Stimulated activated CD4-positive, alpha-beta T cell treated with anti-CD3 and anti-CD28 coated beads, Interleukin-4, amount 100 ng/mL, for 4 hours (primary cell): Measurements from ENCODE around the gene TSPO.
A peak's percentile ranks its signal among the peaks of the same experiment; 100 is the strongest.
"Not testable (repeated sequence)": the region's sequence is repeated elsewhere in the genome, so short reads cannot be mapped to it uniquely, and the experiment has no call there.

Source experiments
- DNase-seq, 2 experiments: peaks; one replicate each; pipeline ENCODE4 v3.0.0-alpha.2; 2020

Gene TSPO

DNA sequence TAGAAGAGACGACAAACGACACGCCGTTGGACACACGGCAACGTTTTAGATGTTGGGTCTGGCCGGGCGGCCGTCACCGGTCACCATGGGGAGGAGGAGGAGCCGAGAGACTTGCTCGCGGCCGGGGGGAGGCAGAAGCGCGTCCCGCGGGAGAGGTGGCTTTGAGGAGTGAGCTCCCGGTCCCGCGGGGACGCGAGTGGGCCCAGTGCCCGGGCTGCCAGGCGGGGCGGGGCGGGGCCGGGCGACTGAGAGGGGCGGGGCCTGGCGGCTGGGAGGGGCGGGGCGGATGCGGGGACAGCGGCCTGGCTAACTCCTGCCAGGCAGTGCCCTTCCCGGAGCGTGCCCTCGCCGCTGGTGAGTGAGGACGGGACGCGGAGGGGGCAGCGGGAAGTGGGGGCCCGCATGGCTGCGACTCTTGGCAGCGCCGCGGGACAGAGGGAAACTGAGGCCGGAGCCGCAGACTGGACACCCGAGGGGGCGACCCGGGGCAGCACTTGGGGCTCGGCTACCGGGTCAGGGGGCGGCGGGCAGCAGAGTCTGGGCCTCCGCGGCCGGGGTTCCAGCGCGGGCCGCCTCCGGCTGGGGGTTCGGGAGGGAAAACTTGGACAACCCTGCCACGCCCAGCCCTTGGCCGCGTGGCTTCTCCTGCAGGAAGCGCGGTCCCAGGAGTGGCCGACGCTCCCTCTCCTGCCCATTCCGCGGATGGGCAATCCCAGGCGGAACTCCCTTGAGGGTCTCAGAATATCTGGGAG lies at the start of gene TSPO:
Gene TSPO (plus strand): TSS at position 309 of the 752 bp plus-strand sequence. CDS start 7,680 bp downstream, outside the sequence.
- DNase-seq = peak; percentile 44 to 73

- DNase-seq = peak in 1 of 2 experiments; percentile 16
Observed at GRCh38 chr22:43104056-43104625, 47.2 kb upstream of the TSPO start.

DNA sequence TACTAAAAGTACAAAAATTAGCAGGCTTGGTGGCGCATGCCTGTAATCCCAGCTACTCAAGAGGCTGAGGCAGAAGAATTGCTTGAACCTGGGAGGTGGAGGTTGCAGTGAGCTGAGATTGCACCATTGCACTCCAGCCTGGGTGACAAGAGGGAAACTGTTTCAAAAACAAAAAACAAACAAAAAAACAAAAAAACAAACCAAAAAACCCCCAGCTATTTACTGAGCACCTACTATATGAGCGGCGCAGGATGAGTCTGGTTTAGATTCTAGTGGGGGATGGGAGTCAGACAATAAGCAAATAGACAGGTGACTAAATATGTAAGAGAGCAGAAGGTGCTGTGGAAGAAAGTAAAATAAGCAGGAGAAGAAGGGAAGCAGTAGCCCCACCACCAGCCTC lies 46.4 kb upstream of the TSPO start:
- not testable (repeated sequence) for DNase-seq

- no peak for DNase-seq
Observed at GRCh38 chr22:43106302-43106701, 45.1 kb upstream of the TSPO start.

DNA sequence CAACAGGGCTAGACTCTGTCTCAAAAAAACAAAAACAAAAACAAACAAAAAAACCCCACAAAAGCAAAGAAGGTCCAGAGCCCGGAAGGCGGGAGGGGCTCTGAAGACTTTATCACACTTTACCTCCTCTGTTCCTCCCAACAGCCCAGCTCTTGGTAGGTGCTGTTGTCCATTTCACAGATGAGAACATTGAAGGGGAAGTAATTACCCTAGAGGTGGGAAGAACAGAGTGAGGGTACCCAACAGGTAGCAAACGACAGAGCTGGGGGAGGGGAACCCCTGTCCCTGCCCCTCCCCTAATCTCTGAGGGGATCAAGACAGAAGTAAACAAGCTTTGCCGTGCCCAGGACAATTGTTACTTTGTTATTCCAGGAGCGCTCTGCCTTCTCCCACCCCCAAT lies 41.8 kb upstream of the TSPO start:
- DNase-seq = no peak

DNA sequence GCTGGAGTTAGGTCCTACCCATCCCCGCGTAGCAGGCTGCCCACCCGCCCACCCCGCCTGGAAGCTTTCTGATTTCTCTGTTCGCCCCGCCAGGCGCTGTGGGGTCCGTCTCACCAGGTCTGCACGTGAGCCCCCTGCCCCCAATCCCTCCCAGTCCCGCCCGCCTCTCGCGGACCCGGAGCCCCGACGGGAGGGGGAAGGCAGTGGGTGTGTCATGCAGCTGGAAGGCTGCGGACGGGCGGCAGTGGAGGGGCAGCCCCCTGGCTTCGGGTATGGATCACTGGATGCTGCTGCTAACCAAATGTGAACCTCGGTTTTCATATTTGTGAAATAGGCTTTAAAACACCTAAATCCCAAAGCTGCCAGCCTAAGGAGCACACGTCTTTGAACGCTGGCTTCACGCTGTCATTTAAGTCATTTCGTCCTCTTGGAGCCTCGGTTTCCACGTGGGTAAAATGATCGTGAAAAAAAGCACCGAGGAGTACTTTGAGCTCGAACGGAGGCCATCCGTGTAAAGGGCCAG lies 41.4 kb upstream of the TSPO start:
- DNase-seq = no peak

GRCh38 chr22:43110444-43110926 lies 40.9 kb upstream of the TSPO start, which contains the start of gene BIK:
BIK (plus strand) TSS chr22:43110750; CDS start chr22:43124023, 13,273 bp downstream.
- DNase-seq = peak; percentile 36 to 43

DNA sequence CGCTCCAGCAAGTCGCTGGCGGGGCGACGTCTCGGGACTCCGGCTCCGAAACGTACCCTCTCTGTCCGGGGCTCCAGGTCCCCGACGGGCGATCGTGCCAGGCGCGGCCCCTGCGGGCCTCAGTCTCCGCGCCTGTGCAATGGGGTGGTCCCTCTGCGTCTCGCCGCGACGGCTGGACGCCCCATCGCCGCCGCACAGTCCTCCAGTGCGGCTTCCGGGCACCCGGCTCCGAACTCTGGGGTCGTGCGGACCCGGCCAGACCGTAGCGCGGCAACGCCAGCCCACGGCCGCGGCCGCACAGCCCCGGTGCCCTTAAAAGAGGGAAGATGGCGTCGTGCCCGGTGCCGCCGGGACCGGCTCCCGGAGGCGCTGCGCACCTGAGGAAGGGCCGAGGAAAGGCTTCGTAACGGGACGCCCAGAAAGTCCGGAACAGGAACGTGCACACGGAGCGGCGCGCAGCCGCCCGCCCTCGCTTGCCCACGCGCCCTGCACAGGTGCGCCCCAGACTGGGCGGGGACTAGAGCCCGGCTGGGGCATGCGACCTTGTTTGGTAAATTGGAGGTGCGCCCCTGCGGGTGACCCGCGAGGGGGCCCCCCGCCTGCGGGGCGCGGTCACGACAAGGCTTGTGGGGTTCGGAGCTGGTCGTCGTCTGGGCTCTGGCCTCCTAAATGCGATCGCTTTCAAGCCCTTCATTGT lies 40.3 kb upstream of the TSPO start:
- peak; percentile 46 to 59 for DNase-seq

DNA sequence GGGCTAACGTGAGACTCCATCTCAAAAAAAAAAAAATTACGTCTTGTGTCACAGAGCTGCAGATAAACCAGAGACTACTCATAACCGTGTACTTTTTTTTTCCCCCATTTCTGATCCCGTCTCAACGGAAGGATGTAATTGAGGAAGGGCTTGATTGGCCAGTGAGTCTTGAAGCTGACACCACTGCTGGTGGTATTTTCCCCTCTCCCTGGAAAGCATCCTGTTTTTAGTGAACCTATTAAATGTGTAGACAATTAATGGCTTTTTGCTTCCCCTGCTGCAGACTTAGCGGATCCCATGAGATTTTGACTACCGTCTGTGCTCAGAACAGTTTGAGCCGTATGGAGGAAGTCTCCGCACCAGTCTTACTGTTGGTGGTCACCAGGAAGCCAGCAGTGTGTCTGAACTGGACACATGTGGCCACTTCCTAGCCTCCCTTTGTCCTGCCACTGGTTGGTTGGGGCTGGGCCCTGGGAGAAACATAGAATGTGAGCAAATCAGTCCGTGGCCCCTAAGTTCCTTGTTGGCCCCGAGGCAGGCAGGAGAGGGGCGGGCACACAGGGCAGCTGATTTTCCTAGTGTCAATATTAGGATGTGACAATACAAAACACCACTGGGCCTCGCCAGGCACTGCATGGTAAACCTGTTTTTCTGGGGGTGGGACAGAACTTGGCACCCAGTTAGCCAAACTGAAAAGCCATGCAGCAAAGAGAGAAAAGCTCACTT lies 37.7 kb upstream of the TSPO start:
- DNase-seq = no peak

GRCh38 chr22:43114958-43115357 lies 36.4 kb upstream of the TSPO start:
- DNase-seq = no peak

- DNase-seq = no peak
Observed at GRCh38 chr22:43116932-43117331, 34.4 kb upstream of the TSPO start.

- no peak for DNase-seq
Observed at GRCh38 chr22:43118024-43118849, 33.1 kb upstream of the TSPO start.

- no peak for DNase-seq
Observed at GRCh38 chr22:43118953-43119458, 32.4 kb upstream of the TSPO start.

- no peak for DNase-seq
Observed at GRCh38 chr22:43126501-43127165, 24.7 kb upstream of the TSPO start.

GRCh38 chr22:43127166-43127908 lies 24.0 kb upstream of the TSPO start:
- DNase-seq = no peak

- DNase-seq = no peak
Observed at GRCh38 chr22:43128116-43128515, 23.2 kb upstream of the TSPO start.

DNA sequence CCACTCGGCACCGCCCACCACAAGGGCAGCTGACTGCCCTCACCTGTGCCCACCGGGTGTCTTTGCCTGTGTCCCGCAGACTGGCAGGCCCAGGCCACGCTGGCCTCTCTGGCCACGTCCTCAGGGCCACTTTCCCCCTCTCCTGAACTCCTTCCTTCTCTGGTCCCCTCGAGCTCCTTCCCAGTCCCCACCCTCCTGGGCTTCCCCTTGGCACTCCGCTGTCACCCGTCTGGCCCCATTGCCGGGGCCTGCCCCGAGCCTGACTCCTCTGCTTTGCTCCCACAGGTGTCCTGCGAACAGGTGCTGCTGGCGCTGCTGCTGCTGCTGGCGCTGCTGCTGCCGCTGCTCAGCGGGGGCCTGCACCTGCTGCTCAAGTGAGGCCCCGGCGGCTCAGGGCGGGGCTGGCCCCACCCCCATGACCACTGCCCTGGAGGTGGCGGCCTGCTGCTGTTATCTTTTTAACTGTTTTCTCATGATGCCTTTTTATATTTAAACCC lies 22.4 kb upstream of the TSPO start:
- DNase-seq = no peak

DNA sequence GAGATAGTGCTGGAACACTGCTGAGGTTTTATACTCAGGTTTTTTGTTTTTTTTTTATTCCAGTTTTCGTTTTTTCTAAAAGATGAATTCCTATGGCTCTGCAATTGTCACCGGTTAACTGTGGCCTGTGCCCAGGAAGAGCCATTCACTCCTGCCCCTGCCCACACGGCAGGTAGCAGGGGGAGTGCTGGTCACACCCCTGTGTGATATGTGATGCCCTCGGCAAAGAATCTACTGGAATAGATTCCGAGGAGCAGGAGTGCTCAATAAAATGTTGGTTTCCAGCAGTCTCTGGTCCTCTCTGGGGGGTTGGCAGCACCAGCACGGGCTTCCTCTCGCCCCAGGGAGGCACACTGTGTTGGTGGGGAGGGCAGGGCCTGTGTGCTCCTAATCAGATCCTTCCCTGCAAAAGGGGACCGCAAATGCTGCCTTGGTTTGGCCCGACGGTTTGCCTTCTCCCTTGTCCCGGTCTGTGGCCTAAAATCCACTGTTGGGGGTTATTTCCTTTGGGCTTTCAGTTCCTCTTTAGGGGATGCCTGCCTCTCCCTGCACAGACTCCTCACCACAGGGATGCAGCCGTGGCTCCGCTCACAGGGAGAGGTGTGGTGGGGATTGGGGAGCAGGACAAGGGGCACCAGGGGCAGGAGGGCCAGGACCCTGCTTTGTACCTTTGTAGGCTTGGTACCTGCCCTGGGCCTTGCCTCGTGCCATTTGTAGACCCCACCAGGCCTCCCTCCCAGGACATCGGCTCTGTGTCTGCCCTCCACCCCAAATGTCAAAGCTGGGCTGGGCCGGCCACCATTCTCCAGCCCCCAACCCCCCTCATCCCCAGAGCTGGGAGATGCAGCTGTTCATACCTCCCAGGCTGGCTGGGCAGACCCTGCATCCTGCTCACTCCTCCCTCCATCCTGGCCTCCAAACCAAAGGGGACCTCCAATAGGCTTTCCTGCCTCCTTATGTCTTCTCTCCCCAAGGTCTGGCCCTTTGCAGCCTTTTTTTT lies 21.6 kb upstream of the TSPO start:
- no peak for DNase-seq
